HEK293 (cell line): Measurements from ENCODE around the gene SULT2B1.

Experiments used
- GLIS1 ChIP-seq: fragments of 450-650 bp; formaldehyde crosslinking; IDR thresholded peaks from 2 replicates; pipeline ENCODE4 v1.5.1; 2016; ENCODE audit warnings: missing biosample characterization, missing genetic modification characterization
- IKZF3 ChIP-seq: fragments of 450-650 bp; IDR thresholded peaks from 2 replicates; pipeline ENCODE4 v1.5.0; 2018; ENCODE audit warnings: missing biosample characterization, mild to moderate bottlenecking, missing genetic modification characterization, moderate library complexity
- KLF1 ChIP-seq: fragments of 450-650 bp; formaldehyde crosslinking; IDR thresholded peaks from 2 replicates; pipeline ENCODE4 v1.5.1; 2016; ENCODE audit warnings: missing biosample characterization, missing genetic modification characterization
- PRDM1 ChIP-seq: fragments of 450-650 bp; formaldehyde crosslinking; IDR thresholded peaks from 2 replicates; pipeline ENCODE4; 2016; ENCODE audit warnings: missing biosample characterization, missing genetic modification characterization
- SALL2 ChIP-seq: fragments of 450-650 bp; formaldehyde crosslinking; IDR thresholded peaks from 2 replicates; pipeline ENCODE4 v1.5.0; 2017; ENCODE audit warnings: missing biosample characterization, mild to moderate bottlenecking, missing genetic modification characterization, borderline replicate concordance
- ZBTB17 ChIP-seq: fragments of 450-650 bp; formaldehyde crosslinking; IDR thresholded peaks from 2 replicates; pipeline ENCODE4 v1.5.1; 2016; ENCODE audit warnings: missing biosample characterization, missing genetic modification characterization
- ZBTB48 ChIP-seq: fragments of 450-650 bp; formaldehyde crosslinking; IDR thresholded peaks from 2 replicates; pipeline ENCODE4 v1.5.1; 2016; ENCODE audit warnings: missing biosample characterization, missing genetic modification characterization
- ZFP37 ChIP-seq: fragments of 450-650 bp; formaldehyde crosslinking; IDR thresholded peaks from 2 replicates; pipeline ENCODE4 v1.5.1; 2016; ENCODE audit warnings: missing biosample characterization, missing genetic modification characterization
- ZFP41 ChIP-seq: fragments of 450-650 bp; formaldehyde crosslinking; IDR thresholded peaks from 2 replicates; pipeline ENCODE4 v1.5.1; 2016; ENCODE audit warnings: missing biosample characterization, missing genetic modification characterization, borderline replicate concordance
- ZNF16 ChIP-seq: fragments of 450-650 bp; formaldehyde crosslinking; IDR thresholded peaks from 2 replicates; pipeline ENCODE4 v1.5.1; 2016; ENCODE audit warnings: low read depth, missing biosample characterization, missing genetic modification characterization
- ZNF221 ChIP-seq: fragments of 450-650 bp; formaldehyde crosslinking; IDR thresholded peaks from 2 replicates; pipeline ENCODE4 v1.5.1; 2017; ENCODE audit warnings: missing biosample characterization, missing genetic modification characterization, borderline replicate concordance
- ZNF324 ChIP-seq: fragments of 450-650 bp; formaldehyde crosslinking; IDR thresholded peaks from 2 replicates; pipeline ENCODE4 v1.5.1; 2016; ENCODE audit warnings: missing biosample characterization, missing genetic modification characterization
- ZNF335 ChIP-seq: fragments of 450-650 bp; formaldehyde crosslinking; conservative IDR thresholded peaks from 2 replicates; pipeline ENCODE4 v1.5.1; 2016; ENCODE audit warnings: missing biosample characterization, missing genetic modification characterization
- ZNF350 ChIP-seq: fragments of 450-650 bp; formaldehyde crosslinking; IDR thresholded peaks from 2 replicates; pipeline ENCODE4 v1.5.0; 2017; ENCODE audit warnings: missing biosample characterization, mild to moderate bottlenecking, missing genetic modification characterization
- ZNF366 ChIP-seq: fragments of 450-650 bp; formaldehyde crosslinking; conservative IDR thresholded peaks from 2 replicates; pipeline ENCODE4 v1.5.1; 2016; ENCODE audit warnings: missing biosample characterization, missing genetic modification characterization
- ZNF501 ChIP-seq: fragments of 450-650 bp; formaldehyde crosslinking; IDR thresholded peaks from 2 replicates; pipeline ENCODE4 v1.5.1; 2016; ENCODE audit warnings: missing biosample characterization, missing genetic modification characterization
- ZNF548 ChIP-seq: fragments of 450-650 bp; formaldehyde crosslinking; IDR thresholded peaks from 2 replicates; pipeline ENCODE4 v1.5.1; 2016; ENCODE audit warnings: missing biosample characterization, missing genetic modification characterization
- ZNF629 ChIP-seq: fragments of 450-650 bp; formaldehyde crosslinking; IDR thresholded peaks from 2 replicates; pipeline ENCODE4 v1.5.1; 2017; ENCODE audit warnings: missing biosample characterization, missing genetic modification characterization
- ZNF837 ChIP-seq: fragments of 450-650 bp; formaldehyde crosslinking; IDR thresholded peaks from 2 replicates; pipeline ENCODE4 v1.5.1; 2016; ENCODE audit warnings: missing biosample characterization, missing genetic modification characterization
- TF ChIP-seq, protein P1 (sequence below): fragments of 450-650 bp; formaldehyde crosslinking; IDR thresholded peaks from 2 replicates; pipeline ENCODE4 v1.5.1; 2016; ENCODE audit warnings: missing biosample characterization, missing genetic modification characterization, borderline replicate concordance
- TF ChIP-seq, protein P2 (sequence below): fragments of 450-650 bp; formaldehyde crosslinking; IDR thresholded peaks from 2 replicates; pipeline ENCODE4 v1.5.1; 2017; ENCODE audit warnings: missing biosample characterization, missing genetic modification characterization

Gene SULT2B1

DNA sequence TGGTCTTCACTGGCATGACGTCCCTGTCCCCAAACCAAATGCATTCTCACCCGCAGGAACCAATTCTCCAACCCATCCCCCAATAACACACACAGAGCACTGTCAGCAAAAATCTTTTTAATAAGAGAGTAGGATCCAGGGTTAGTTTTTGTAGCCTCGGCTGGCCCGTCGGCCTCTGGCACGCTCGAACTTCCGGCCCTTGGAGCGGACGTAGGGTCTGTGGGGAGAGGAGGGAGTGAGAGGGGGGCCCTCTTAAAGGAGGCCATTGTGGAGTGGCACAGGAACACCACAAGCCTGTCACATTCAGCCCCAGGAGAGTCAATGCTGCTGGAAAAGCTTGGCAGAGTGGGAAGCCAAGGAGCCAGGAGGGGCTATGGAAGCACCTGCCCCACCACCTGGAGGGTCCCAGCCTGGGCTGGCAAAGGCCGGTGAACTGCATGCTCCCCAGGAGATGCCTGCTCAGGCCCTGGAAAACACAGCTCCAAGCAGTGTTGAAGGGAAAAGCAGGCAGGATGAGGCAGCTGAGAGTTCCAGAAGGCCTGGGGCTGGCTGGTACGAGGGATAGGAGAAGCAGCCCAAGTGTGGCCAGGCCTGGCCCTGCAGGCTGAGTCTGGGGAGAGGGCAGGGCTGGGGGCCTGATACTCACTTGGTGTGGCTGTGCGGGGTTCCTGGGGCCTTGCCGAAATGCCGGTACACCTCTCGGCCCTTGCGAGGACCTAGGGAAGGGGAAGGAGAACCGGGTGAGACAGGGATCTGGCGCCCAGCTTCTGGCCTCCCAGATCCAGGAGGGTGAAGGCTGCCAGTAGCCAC is 63.5 kb downstream of the SULT2B1 start (continued):
- TF ChIP-seq, protein P1, sequence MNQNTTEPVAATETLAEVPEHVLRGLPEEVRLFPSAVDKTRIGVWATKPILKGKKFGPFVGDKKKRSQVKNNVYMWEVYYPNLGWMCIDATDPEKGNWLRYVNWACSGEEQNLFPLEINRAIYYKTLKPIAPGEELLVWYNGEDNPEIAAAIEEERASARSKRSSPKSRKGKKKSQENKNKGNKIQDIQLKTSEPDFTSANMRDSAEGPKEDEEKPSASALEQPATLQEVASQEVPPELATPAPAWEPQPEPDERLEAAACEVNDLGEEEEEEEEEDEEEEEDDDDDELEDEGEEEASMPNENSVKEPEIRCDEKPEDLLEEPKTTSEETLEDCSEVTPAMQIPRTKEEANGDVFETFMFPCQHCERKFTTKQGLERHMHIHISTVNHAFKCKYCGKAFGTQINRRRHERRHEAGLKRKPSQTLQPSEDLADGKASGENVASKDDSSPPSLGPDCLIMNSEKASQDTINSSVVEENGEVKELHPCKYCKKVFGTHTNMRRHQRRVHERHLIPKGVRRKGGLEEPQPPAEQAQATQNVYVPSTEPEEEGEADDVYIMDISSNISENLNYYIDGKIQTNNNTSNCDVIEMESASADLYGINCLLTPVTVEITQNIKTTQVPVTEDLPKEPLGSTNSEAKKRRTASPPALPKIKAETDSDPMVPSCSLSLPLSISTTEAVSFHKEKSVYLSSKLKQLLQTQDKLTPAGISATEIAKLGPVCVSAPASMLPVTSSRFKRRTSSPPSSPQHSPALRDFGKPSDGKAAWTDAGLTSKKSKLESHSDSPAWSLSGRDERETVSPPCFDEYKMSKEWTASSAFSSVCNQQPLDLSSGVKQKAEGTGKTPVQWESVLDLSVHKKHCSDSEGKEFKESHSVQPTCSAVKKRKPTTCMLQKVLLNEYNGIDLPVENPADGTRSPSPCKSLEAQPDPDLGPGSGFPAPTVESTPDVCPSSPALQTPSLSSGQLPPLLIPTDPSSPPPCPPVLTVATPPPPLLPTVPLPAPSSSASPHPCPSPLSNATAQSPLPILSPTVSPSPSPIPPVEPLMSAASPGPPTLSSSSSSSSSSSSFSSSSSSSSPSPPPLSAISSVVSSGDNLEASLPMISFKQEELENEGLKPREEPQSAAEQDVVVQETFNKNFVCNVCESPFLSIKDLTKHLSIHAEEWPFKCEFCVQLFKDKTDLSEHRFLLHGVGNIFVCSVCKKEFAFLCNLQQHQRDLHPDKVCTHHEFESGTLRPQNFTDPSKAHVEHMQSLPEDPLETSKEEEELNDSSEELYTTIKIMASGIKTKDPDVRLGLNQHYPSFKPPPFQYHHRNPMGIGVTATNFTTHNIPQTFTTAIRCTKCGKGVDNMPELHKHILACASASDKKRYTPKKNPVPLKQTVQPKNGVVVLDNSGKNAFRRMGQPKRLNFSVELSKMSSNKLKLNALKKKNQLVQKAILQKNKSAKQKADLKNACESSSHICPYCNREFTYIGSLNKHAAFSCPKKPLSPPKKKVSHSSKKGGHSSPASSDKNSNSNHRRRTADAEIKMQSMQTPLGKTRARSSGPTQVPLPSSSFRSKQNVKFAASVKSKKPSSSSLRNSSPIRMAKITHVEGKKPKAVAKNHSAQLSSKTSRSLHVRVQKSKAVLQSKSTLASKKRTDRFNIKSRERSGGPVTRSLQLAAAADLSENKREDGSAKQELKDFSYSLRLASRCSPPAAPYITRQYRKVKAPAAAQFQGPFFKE (tag by site-specific recombination) = no peak
- no peak for TF ChIP-seq ZFP41 (tag by site-specific recombination)
- TF ChIP-seq, protein P2, sequence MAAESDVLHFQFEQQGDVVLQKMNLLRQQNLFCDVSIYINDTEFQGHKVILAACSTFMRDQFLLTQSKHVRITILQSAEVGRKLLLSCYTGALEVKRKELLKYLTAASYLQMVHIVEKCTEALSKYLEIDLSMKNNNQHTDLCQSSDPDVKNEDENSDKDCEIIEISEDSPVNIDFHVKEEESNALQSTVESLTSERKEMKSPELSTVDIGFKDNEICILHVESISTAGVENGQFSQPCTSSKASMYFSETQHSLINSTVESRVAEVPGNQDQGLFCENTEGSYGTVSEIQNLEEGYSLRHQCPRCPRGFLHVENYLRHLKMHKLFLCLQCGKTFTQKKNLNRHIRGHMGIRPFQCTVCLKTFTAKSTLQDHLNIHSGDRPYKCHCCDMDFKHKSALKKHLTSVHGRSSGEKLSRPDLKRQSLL (tag by site-specific recombination) = no peak
- TF ChIP-seq ZNF837 (tag by site-specific recombination) = no peak
- TF ChIP-seq IKZF3 (tag by site-specific recombination) = 0 out of 2 replicates have a peak, but pooled peaks have one; percentile 40
- no peak for TF ChIP-seq ZNF366 (tag by site-specific recombination)
- TF ChIP-seq ZNF350 (tag by site-specific recombination) = no peak
- no peak for TF ChIP-seq ZBTB48 (tag by site-specific recombination)
- TF ChIP-seq ZFP37 (tag by site-specific recombination) = 0 out of 2 replicates have a peak, but pooled peaks have one; percentile 13
- TF ChIP-seq ZNF629 = peak; percentile 73
- 0 out of 2 replicates have a peak, but pooled peaks have one; percentile 8 for TF ChIP-seq KLF1 (tag by site-specific recombination)
- no peak for TF ChIP-seq GLIS1 (tag by site-specific recombination)
- no peak for TF ChIP-seq SALL2 (tag by site-specific recombination)
- peak; percentile 62; the same call in 1 of the 2 replicates for TF ChIP-seq ZBTB17 (tag by site-specific recombination)
- no peak for TF ChIP-seq ZNF501 (tag by site-specific recombination)
- TF ChIP-seq ZNF335 (tag by site-specific recombination) = 0 out of 2 replicates have a peak, but pooled peaks have one; percentile 42
- no peak for TF ChIP-seq ZNF221 (tag by site-specific recombination)
- TF ChIP-seq ZNF548 = no peak
- TF ChIP-seq ZNF16 (tag by site-specific recombination) = no peak
- TF ChIP-seq PRDM1 (tag by site-specific recombination) = no peak
- TF ChIP-seq ZNF324 (tag by site-specific recombination) = no peak
- TF ChIP-seq, all 188 proteins: peak for 11
